Measurements from ENCODE around the gene SIPA1L2. TPM values are rescaled to one million over a fixed set of nuclear protein-coding genes. Genes with fewer than 3 reads are reported as not detected.

The SIPA1L2 gene
- total and polyA plus RNA-seq, 10 of the 15 experiments (the other 5 are each of a cell fraction or from before 2014, with no cell fraction given), result 0.01 to 0.18 TPM; not detected in 8

GRCh38 chr1:232628335-232629249 is 1.3 kb downstream of the SIPA1L2 start (continued):
- no peak for TF ChIP-seq REST (IDR thresholded peaks at IDR 0.05; ENCODE audit: low read depth, low read length)
- TF ChIP-seq IKZF2 (IDR thresholded peaks at IDR 0.05), result no peak
- no peak for TF ChIP-seq FOXK2 (IDR thresholded peaks at IDR 0.05)

GRCh38 chr1:232627645-232628334 is 2.1 kb downstream of the SIPA1L2 start:
- FAIRE-seq (no peak), DNase-seq (ENCODE audit: low read depth, low spot score) (no peak), ATAC-seq (no peak)
- H3K79me2 ChIP-seq (ENCODE audit: control insufficient read depth, insufficient read depth, low read length), result no peaks in the 10 kb centered on the region
- H3K9me3 ChIP-seq (replicated peaks; ENCODE audit: control insufficient read depth, insufficient read depth, low read length), result no peaks in the 10 kb centered on the region
- no peak overlapping the region for H3K4me2 ChIP-seq (ENCODE audit: control insufficient read depth, insufficient read depth)
- ChIA-PET RAD21 (ENCODE audit: unreplicated experiment) (interaction anchor here (0.6 to 1.3 kb wide), 3 partner anchors 29 to 760 kb away, joined by 3 to 4 read pairs (median 3); no protein-coding TSS in a partner anchor), CTCF (interaction anchor here (1.3 kb wide), 2 partner anchors 10 to 396 kb away, joined by 3 read pairs; no protein-coding TSS in a partner anchor), POLR2A (no interaction called here), SMC1A (ENCODE audit: uncharacterized antibody, unreplicated experiment) (interaction anchor here (0.7 to 1.0 kb wide), 2 partner anchors 40 to 1462 kb away, joined by 3 read pairs; no protein-coding TSS in a partner anchor)
- no peaks in the 10 kb centered on the region for H3K4me1 ChIP-seq (ENCODE audit: control insufficient read depth, insufficient read depth, low read length)
- H4K20me1 ChIP-seq (ENCODE audit: control insufficient read depth, insufficient read depth), result no peaks in the 10 kb centered on the region
- no TSS peak for BruUV-seq (replicated peaks)
- H2AFZ ChIP-seq (ENCODE audit: control insufficient read depth, low read depth, low read length), result no peak overlapping the region
- H3K9ac ChIP-seq (ENCODE audit: control insufficient read depth, insufficient read depth, low read length), result no peak overlapping the region
- peaks cover 2 to 22% of the 10 kb centered on the region in 2 experiments; a peak in 3 of 4 replicates for H3K27me3 ChIP-seq (replicated peaks in 1 of 2; ENCODE audit: control insufficient read depth in 2 of 2, insufficient read depth in 2 of 2, low read length in 1 of 2)
- TF ChIP-seq ATF3 (IDR thresholded peaks at IDR 0.05; ENCODE audit: borderline replicate concordance, extremely low read depth, low read depth, low read length) (no peak), SMC3 (IDR thresholded peaks at IDR 0.05; ENCODE audit: borderline replicate concordance, low read length) (peak; percentile 21; the same call in 1 of the 2 replicates), RAD21 (IDR thresholded peaks at IDR 0.05; ENCODE audit: insufficient read depth, low read depth, low read length) (peak; percentile 21; the same call in 1 of the 2 replicates), CTCF (IDR thresholded peaks at IDR 0.05 in 2 of 3, conservative IDR thresholded peaks at IDR 0.05 in 1 of 3; ENCODE audit: control insufficient read depth in 2 of 3, extremely low read depth in 1 of 3, insufficient read depth in 1 of 3, low read depth in 3 of 3, low read length in 3 of 3) (peak in 1 of 3 experiments; percentile 27; a peak in 2 of 6 replicates), CREM (IDR thresholded peaks at IDR 0.05; ENCODE audit: low read depth) (no peak), ATF7 (IDR thresholded peaks at IDR 0.05; ENCODE audit: low read depth) (no peak)
- in situ Hi-C loops (cut with MboI), result no loop called here
- H3K4me3 ChIP-seq, result no peak overlapping the region
- WGBS (ENCODE audit: insufficient coverage, insufficient replicate concordance, low lambda C conversion rate, missing lambda C conversion rate), result 50% methylated on average over 4 of the region's 4 CpGs
- intact Hi-C loops (cut with micrococcal nuclease; ENCODE audit: unreplicated experiment), result no loop called here
- no peaks in the 10 kb centered on the region for H3K36me3 ChIP-seq (ENCODE audit: control insufficient read depth in 2 of 2, insufficient read depth in 2 of 2, low read length in 1 of 2)
- no peak overlapping the region for H3K27ac ChIP-seq (ENCODE audit: control insufficient read depth, insufficient read depth)

Data from GM12878 (cell line).